Measurements from ENCODE around the gene PLXDC2.

DNA sequence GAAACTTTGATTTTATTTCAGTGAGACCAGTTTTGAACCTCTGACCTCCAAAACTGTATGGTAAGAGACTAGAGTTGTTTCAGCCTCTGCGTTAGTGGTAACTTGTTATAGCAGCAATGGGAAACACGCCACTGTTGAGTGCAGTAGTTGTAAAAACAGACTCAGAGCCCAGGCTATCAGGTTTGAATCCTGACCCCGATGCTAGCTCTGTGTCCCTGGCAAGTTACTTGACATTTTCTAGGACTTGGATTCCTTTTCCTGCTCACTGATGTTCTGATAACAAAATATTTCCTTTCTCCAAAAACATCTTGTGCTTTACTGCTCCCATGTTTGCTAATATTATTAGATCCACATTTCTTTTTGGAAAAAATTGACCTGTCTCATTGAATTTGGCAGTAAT, 131.0 kb downstream of the PLXDC2 start:
- TF ChIP-seq, protein P1, sequence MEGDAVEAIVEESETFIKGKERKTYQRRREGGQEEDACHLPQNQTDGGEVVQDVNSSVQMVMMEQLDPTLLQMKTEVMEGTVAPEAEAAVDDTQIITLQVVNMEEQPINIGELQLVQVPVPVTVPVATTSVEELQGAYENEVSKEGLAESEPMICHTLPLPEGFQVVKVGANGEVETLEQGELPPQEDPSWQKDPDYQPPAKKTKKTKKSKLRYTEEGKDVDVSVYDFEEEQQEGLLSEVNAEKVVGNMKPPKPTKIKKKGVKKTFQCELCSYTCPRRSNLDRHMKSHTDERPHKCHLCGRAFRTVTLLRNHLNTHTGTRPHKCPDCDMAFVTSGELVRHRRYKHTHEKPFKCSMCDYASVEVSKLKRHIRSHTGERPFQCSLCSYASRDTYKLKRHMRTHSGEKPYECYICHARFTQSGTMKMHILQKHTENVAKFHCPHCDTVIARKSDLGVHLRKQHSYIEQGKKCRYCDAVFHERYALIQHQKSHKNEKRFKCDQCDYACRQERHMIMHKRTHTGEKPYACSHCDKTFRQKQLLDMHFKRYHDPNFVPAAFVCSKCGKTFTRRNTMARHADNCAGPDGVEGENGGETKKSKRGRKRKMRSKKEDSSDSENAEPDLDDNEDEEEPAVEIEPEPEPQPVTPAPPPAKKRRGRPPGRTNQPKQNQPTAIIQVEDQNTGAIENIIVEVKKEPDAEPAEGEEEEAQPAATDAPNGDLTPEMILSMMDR (IDR thresholded peaks at IDR 0.05): no peak
- TF ChIP-seq KDM5A (IDR thresholded peaks at IDR 0.05): no peak
- TF ChIP-seq POLR2A (IDR thresholded peaks at IDR 0.05; ENCODE audit: low read length): no peak
- TF ChIP-seq, protein P2, sequence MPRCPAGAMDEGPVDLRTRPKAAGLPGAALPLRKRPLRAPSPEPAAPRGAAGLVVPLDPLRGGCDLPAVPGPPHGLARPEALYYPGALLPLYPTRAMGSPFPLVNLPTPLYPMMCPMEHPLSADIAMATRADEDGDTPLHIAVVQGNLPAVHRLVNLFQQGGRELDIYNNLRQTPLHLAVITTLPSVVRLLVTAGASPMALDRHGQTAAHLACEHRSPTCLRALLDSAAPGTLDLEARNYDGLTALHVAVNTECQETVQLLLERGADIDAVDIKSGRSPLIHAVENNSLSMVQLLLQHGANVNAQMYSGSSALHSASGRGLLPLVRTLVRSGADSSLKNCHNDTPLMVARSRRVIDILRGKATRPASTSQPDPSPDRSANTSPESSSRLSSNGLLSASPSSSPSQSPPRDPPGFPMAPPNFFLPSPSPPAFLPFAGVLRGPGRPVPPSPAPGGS (IDR thresholded peaks at IDR 0.05): no peak
- TF ChIP-seq MAZ (IDR thresholded peaks at IDR 0.05; ENCODE audit: borderline replicate concordance, low read depth, low read length): no peak

Measured in A549 (cell line).